PFSK-1 (cell line): ENCODE measurements around the gene GABRA5.

Experiments used
- FOXP2 ChIP-seq: optimal IDR thresholded peaks from 2 replicates; pipeline ENCODE3; 2011; ENCODE audit warnings: borderline replicate concordance, control low read depth, inconsistent platforms; ENCODE audit not compliant: insufficient read depth; ENCODE audit errors: extremely low read length, extremely low read depth
- POLR2AphosphoS5 ChIP-seq: IDR thresholded peaks from 2 replicates; pipeline ENCODE4 v1.6.1; 2012; ENCODE audit warnings: low read depth, mild to moderate bottlenecking, control low read depth, low read length, moderate library complexity
- SIN3A ChIP-seq: IDR thresholded peaks from 2 replicates; pipeline ENCODE4 v1.6.1; 2012; ENCODE audit warnings: mild to moderate bottlenecking, low read length, moderate library complexity, borderline replicate concordance; ENCODE audit not compliant: insufficient read depth
- TAF1 ChIP-seq: IDR thresholded peaks from 2 replicates; pipeline ENCODE4 v1.6.1; 2012; ENCODE audit warnings: low read length, control low read depth, borderline replicate concordance; ENCODE audit not compliant: insufficient read depth
- TF ChIP-seq, protein P1 (sequence below), 2 experiments: IDR thresholded peaks; 2 replicates each; pipeline versions ENCODE4 v1.6.1 to v1.8.0; 2011 to 2012; ENCODE audit warnings: low read depth in 2 of 2, low read length in 2 of 2, control low read depth in 1 of 2, inconsistent platforms in 1 of 2, mild to moderate bottlenecking in 1 of 2, moderate library complexity in 1 of 2; ENCODE audit not compliant: insufficient read depth in 1 of 2

GABRA5 gene

DNA sequence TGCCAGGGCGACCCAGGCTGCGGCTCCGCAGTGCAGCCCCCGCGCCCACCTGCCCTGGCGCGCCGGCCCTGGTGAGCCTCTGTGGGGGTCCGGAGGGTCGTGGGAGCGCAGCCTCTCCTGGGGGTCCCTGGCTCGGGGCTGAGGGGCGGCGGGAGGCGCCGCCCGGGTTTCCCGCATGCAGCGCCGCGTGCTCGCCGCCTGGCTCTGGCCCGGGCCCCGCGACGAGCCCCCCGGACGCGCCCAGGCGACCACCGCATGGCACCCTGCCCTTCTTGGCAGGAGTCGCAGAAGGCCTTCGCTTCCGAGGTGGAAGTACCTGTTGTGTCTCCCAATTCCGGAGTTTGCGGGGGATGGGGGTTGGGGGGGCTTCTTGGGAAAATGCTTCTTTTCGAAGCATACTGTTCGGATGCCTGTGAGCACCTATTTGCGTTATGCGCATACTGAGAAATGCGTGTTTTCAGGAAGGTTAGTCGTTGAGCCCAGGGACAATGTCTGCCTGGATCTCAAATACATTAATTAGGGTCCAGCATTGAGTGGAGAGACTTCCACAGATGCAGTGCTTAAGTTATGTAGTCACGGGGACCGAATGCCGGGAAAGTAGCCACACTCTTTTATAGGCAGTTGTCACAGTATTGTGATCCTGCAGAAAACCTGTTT is 1.3 kb downstream of the GABRA5 start:
- TF ChIP-seq FOXP2 (no peak), TAF1 (no peak), SIN3A (no peak), POLR2AphosphoS5 (no peak)
- TF ChIP-seq, protein P1, sequence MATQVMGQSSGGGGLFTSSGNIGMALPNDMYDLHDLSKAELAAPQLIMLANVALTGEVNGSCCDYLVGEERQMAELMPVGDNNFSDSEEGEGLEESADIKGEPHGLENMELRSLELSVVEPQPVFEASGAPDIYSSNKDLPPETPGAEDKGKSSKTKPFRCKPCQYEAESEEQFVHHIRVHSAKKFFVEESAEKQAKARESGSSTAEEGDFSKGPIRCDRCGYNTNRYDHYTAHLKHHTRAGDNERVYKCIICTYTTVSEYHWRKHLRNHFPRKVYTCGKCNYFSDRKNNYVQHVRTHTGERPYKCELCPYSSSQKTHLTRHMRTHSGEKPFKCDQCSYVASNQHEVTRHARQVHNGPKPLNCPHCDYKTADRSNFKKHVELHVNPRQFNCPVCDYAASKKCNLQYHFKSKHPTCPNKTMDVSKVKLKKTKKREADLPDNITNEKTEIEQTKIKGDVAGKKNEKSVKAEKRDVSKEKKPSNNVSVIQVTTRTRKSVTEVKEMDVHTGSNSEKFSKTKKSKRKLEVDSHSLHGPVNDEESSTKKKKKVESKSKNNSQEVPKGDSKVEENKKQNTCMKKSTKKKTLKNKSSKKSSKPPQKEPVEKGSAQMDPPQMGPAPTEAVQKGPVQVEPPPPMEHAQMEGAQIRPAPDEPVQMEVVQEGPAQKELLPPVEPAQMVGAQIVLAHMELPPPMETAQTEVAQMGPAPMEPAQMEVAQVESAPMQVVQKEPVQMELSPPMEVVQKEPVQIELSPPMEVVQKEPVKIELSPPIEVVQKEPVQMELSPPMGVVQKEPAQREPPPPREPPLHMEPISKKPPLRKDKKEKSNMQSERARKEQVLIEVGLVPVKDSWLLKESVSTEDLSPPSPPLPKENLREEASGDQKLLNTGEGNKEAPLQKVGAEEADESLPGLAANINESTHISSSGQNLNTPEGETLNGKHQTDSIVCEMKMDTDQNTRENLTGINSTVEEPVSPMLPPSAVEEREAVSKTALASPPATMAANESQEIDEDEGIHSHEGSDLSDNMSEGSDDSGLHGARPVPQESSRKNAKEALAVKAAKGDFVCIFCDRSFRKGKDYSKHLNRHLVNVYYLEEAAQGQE (IDR thresholded peaks at IDR 0.05; ENCODE audit: insufficient read depth in 1 of 2, low read depth in 2 of 2, low read length in 2 of 2): no peak

DNA sequence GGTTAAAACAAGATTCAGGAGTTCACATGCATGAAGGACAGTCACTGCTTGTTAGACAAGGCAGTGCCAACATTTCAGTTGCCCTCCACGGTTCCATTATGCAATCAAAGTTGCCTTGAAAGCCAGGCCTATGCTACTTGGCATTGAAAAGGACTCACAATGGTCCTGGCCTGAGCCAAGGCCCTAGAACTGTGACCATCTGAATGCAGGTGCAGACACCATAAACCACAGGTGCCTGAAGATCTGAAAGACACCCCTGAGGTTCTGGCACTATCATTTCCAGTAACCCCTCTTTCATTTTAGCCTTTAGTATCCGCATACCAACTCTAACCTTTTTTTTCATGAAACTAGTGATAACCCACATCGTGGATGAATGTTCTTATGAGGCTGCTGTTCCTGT is 2.8 kb downstream of the GABRA5 start:
- TF ChIP-seq, protein P1 (IDR thresholded peaks at IDR 0.05; ENCODE audit: insufficient read depth in 1 of 2, low read depth in 2 of 2, low read length in 2 of 2): no peak
- TF ChIP-seq SIN3A (no peak), TAF1 (no peak), POLR2AphosphoS5 (no peak), FOXP2 (no peak)

DNA sequence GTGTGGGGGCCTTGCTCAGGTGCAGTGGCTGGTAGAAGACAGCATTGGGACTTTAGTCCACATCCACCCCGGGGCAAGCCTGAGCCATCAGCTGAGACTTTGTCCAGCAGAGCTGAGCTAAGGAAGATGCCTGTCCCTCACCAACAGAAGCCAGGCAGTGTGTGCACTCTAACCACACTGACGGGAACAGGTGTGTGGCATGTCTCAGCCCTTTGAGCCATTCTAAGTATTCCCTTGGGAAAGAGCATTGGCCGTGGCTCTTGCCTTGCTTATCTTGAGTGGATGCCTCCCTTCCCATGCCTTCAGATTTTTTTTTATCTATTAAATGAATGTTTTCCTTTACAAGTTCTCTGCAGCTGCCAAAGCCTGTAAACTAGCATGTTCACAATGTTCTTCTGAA is 3.5 kb downstream of the GABRA5 start:
- TF ChIP-seq, protein P1 (IDR thresholded peaks at IDR 0.05; ENCODE audit: insufficient read depth in 1 of 2, low read depth in 2 of 2, low read length in 2 of 2): no peak
- TF ChIP-seq FOXP2 (no peak), SIN3A (no peak), POLR2AphosphoS5 (no peak), TAF1 (no peak)

DNA sequence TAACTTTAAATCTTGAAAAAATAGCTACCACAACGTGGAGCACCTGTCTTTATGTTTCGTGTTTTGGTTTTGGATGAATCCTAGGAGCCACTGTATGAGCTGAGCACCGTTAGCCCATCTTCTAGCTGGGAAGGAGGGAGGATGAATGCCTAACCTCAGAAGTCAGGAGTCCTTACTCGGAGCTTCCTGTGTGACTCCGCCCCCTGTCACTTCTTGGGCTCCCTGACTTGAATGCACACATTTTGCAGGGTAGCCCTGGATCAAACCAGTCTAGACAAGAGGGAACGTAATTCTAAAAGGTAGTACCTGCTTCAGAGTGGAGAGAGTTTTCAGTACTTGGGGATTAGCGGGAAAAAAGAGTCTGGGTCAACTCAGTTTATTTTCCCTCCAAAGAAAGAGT is 5.3 kb downstream of the GABRA5 start:
- TF ChIP-seq SIN3A: no peak

DNA sequence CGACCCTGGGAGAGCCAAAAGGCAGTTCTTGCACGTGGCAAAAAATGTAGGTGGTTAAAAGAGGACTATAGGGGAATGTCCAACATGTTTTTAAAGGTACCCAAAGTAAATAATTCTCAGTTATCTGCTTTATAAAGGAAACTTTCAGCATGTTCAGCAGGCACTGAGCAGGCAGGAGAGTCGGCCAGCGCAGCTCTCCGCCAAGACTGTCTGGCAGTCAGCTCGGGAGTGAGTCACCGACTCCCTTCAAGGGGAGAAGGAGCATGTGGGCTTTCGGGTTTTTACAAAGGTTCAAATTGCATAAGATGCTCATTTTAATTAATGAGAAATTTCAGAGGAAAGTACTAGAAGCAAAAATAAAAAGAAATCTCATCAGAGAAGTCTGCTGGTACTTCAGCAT is 7.0 kb downstream of the GABRA5 start:
- TF ChIP-seq SIN3A (no peak), TAF1 (no peak), POLR2AphosphoS5 (no peak), FOXP2 (no peak)
- TF ChIP-seq, protein P1 (IDR thresholded peaks at IDR 0.05; ENCODE audit: insufficient read depth in 1 of 2, low read depth in 2 of 2, low read length in 2 of 2): no peak
